K562 (cell line): Measurements from ENCODE around the gene DAAM1. TPM values are rescaled to one million over a fixed set of nuclear protein-coding genes. Genes with fewer than 3 reads are reported as not detected.

Experiments
- ATAC-seq: fragments of 200-7000 bp; cut with Tn5 transposase; 3 replicates; pipeline ENCODE4 v1.9.1; 2020; ENCODE audit warnings: moderate library complexity
- BruUV-seq: library from RNA; stranded (reverse); fragments of 400-500 nt; replicated peaks from 2 replicates; lab custom pipeline; 2021; lab: Mats Ljungman, UMichigan
- CTCF ChIA-PET: fragments of 300-600 bp; formaldehyde crosslinking; extraction: SDS; loops from one replicate; lab custom pipeline; 2021; ENCODE audit warnings: low intra/inter-chr PET ratio; lab: Yijun Ruan, JAX
- POLR2A ChIA-PET: fragments of 300-600, 350-650 bp; sonication (Branson Sonifier 250); formaldehyde crosslinking; extraction: SDS; loops from one replicate; lab custom pipeline; 2021; ENCODE audit warnings: antibody characterized with exemption, inconsistent platforms; lab: Yijun Ruan, JAX
- DNase-seq, 4 experiments: peaks; one replicate each; pipeline versions ENCODE4 v3.0.0 to v3.0.0-alpha.2; 2011 to 2018; ENCODE audit warnings: low spot score in 3 of 4, mixed read lengths in 3 of 4; ENCODE audit errors: extremely low read depth in 1 of 4
- FAIRE-seq: peaks from 2 replicates; lab custom pipeline; 2011; peaks lifted over from hg19 to GRCh38; lab: Jason Lieb, UNC
- H2AFZ ChIP-seq: 2 replicates; pipeline ENCODE4 v1.6.0; 2011; ENCODE audit warnings: low read depth, low read length, control low read depth, inconsistent platforms
- H3K27ac ChIP-seq: fragments of 200-600 bp; 3 replicates; pipeline ENCODE4 v1.8.0; 2011; ENCODE audit warnings: low read depth, mild to moderate bottlenecking, control low read depth, inconsistent platforms, low read length, moderate library complexity, mixed read lengths; ENCODE audit errors: extremely low read depth
- H3K27me3 ChIP-seq, 2 experiments: fragments of 300-600 bp in 1 of 2; 2 replicates in 1 of 2; 3 replicates in 1 of 2; pipeline versions ENCODE4 v1.6.0 to v1.8.0; 2011; ENCODE audit warnings: inconsistent platforms in 2 of 2, low read length in 2 of 2, mild to moderate bottlenecking in 1 of 2, mixed read lengths in 1 of 2, moderate library complexity in 1 of 2; ENCODE audit not compliant: control insufficient read depth in 2 of 2, insufficient read depth in 2 of 2
- H3K36me3 ChIP-seq: fragments of 300-600 bp; 3 replicates; pipeline ENCODE4 v1.8.0; 2011; ENCODE audit warnings: mild to moderate bottlenecking, low read length, inconsistent platforms; ENCODE audit not compliant: control insufficient read depth, insufficient read depth
- H3K4me1 ChIP-seq, 2 experiments: fragments of 200-600 bp in 1 of 2; replicated peaks in 1 of 2; 2 replicates in 1 of 2; 3 replicates in 1 of 2; pipeline versions ENCODE4 v1.5.1 to v1.8.0; 2011; ENCODE audit warnings: inconsistent platforms in 2 of 2, low read length in 2 of 2, mild to moderate bottlenecking in 1 of 2, mixed read lengths in 1 of 2, moderate library complexity in 1 of 2; ENCODE audit not compliant: control insufficient read depth in 2 of 2, insufficient read depth in 2 of 2
- H3K4me2 ChIP-seq: 2 replicates; pipeline ENCODE4 v1.6.1; 2011; ENCODE audit warnings: low read length, control low read depth, inconsistent platforms, mixed read lengths; ENCODE audit not compliant: insufficient read depth
- H3K4me3 ChIP-seq: fragments of 200-600 bp; sonication (generic), shearing (Covaris generic); 2 replicates; pipeline ENCODE4 v1.5.1; 2016; ENCODE audit warnings: control low read depth, inconsistent platforms
- H3K79me2 ChIP-seq: fragments of 200-600 bp; 3 replicates; pipeline ENCODE4 v1.8.0; 2011; ENCODE audit warnings: low read length, inconsistent platforms; ENCODE audit not compliant: control insufficient read depth, insufficient read depth
- H3K9ac ChIP-seq, 2 experiments: 2 replicates each; pipeline versions ENCODE4 v1.6.0 to v1.6.1; 2011; ENCODE audit warnings: low read depth in 2 of 2, low read length in 2 of 2, control low read depth in 1 of 2, inconsistent platforms in 1 of 2, mild to moderate bottlenecking in 1 of 2, mixed read lengths in 1 of 2; ENCODE audit not compliant: insufficient read depth in 1 of 2
- H3K9me1 ChIP-seq: one replicate; pipeline ENCODE4 v1.6.0; 2011; ENCODE audit warnings: inconsistent platforms, mild to moderate bottlenecking, low read length, moderate library complexity; ENCODE audit not compliant: control insufficient read depth, insufficient read depth
- H3K9me3 ChIP-seq: replicated peaks from 2 replicates; pipeline ENCODE4 v1.5.1; 2011; ENCODE audit warnings: low read depth, low read length, inconsistent platforms; ENCODE audit not compliant: control insufficient read depth, insufficient read depth
- H4K20me1 ChIP-seq: replicated peaks from 2 replicates; pipeline ENCODE4 v1.6.1; 2011; ENCODE audit warnings: low read length, inconsistent platforms, mixed read lengths; ENCODE audit not compliant: control insufficient read depth, insufficient read depth
- CBFA2T2 ChIP-seq: fragments of 450-650 bp; conservative IDR thresholded peaks from 2 replicates; pipeline ENCODE4 v1.6.1; 2017; ENCODE audit warnings: mild to moderate bottlenecking
- ESRRA ChIP-seq: fragments of 450-650 bp; IDR thresholded peaks from 2 replicates; pipeline ENCODE4 v1.6.1; 2014; ENCODE audit warnings: low read depth, mild to moderate bottlenecking, moderate library complexity, borderline replicate concordance
- HDAC1 ChIP-seq, 2 experiments: fragments of 450-650 bp; IDR thresholded peaks; 2 replicates each; pipeline ENCODE4 v1.6.1; 2016 to 2017; ENCODE audit warnings: inconsistent platforms in 1 of 2, mild to moderate bottlenecking in 1 of 2, moderate library complexity in 1 of 2
- KLF16 ChIP-seq: IDR thresholded peaks from 2 replicates; pipeline ENCODE4 v1.6.1; 2016; ENCODE audit warnings: antibody characterized with exemption
- SREBF1 ChIP-seq: fragments of 150-350 bp; IDR thresholded peaks from 2 replicates; pipeline ENCODE4 v1.6.1; 2014; ENCODE audit warnings: antibody characterized with exemption, low read depth, low read length, borderline replicate concordance
- STAG1 ChIP-seq: sonication (generic); formaldehyde crosslinking; IDR thresholded peaks from 2 replicates; pipeline ENCODE4 v1.5.0; 2020; ENCODE audit warnings: missing genetic modification reagents, borderline replicate concordance
- TEAD1 ChIP-seq, 2 experiments: fragments of 450-650 bp in 1 of 2; sonication (generic) in 1 of 2; formaldehyde crosslinking; IDR thresholded peaks; 2 replicates each; pipeline versions ENCODE4 v1.4.0 to v1.8.0; 2020 to 2022; ENCODE audit warnings: mild to moderate bottlenecking in 2 of 2, missing genetic modification reagents in 1 of 2
- ZFX ChIP-seq: sonication (generic); formaldehyde crosslinking; IDR thresholded peaks from 2 replicates; pipeline ENCODE4 v1.8.0; 2022; ENCODE audit warnings: mild to moderate bottlenecking, missing genetic modification reagents, moderate library complexity
- ZNF384 ChIP-seq: IDR thresholded peaks from 2 replicates; pipeline ENCODE4 v1.6.1; 2012; ENCODE audit warnings: low read depth, low read length, improper control_type of control experiment
- WGBS: fragments of 100-300 bp; shearing (Covaris generic); methylation state at CpG from one replicate; pipeline ENCODE4 v1.1.6; 2016; ENCODE audit warnings: low coverage, mixed read lengths; ENCODE audit not compliant: insufficient coverage; ENCODE audit errors: missing lambda C conversion rate; 5-methylcytosine and 5-hydroxymethylcytosine counted together
- in situ Hi-C: fragments of 300-500 bp; cut with MboI; formaldehyde crosslinking; loops from 4 replicates; pipeline ENCODE4 v1.15.0; 2018; ENCODE audit warnings: inconsistent platforms, mixed read lengths
- intact Hi-C: fragments of 100-400 bp; cut with micrococcal nuclease; formaldehyde crosslinking; loops from 2 replicates; pipeline ENCODE4 v1.14.2; 2022
- polyA plus RNA-seq, 8 experiments: library from polyadenylated mRNA; depleted of rRNA in 4 of 8; stranded (reverse) in 5 of 8; unstranded in 3 of 8; fragments of >200 nt; fragmentation: Nextera tagmentation in 2 of 8; fragmentation: Illumina TruSeq in 1 of 8; extraction: Ambion mirVana in 2 of 8; extraction: Trizol in 1 of 8; gene quantifications; 2 replicates each; pipeline versions ENCODE4 v1.2.1 to v1.2.3, GENCODE V29; 2011 to 2014; ENCODE audit warnings: inconsistent platforms in 1 of 8, missing spikeins in 1 of 8
- total RNA-seq, 7 experiments: library from RNA; depleted of rRNA in 6 of 7; stranded (reverse); fragments of >200 nt in 6 of 7; fragmentation: Illumina TruSeq in 2 of 7; extraction: Trizol in 2 of 7; gene quantifications; 2 replicates each; pipeline versions ENCODE4 v1.2.1 to v1.2.3, GENCODE V29; 2011 to 2021; ENCODE audit warnings: low replicate concordance in 1 of 7
- TF ChIP-seq, protein P1 (sequence below), 2 experiments: fragments of 450-650 bp in 1 of 2; sonication (generic) in 1 of 2; formaldehyde crosslinking in 1 of 2; IDR thresholded peaks in 1 of 2; conservative IDR thresholded peaks in 1 of 2; 2 replicates each; pipeline versions ENCODE4 v1.6.1 to v1.8.1; 2016 to 2023; ENCODE audit warnings: mild to moderate bottlenecking in 2 of 2, moderate library complexity in 2 of 2, inconsistent platforms in 1 of 2, missing genetic modification reagents in 1 of 2

DAAM1 gene
- total and polyA plus RNA-seq, 9 of the 15 experiments (the other 6 are each of a cell fraction or from before 2014, with no cell fraction given), result 3.6 to 11.6 (median 6.7) TPM

DNA sequence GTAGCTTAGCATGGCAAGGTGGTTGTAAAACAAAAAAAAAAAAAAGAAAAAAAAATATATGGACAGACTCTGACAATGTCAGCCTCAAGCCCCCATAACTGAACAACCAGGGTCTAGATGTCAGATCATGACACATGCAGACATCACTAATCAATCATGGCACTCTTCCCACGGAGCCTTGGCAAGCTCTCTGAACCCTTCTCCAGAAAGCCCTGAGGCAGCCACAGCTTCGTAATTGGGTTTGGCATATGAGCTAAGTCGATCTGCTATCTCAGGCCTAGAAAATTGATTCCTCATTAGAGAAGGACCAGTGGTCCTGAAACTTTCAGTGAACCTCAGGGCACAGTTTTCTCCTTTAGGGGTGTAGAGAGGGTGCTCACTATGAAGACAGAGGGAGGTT is 164.5 kb downstream of the DAAM1 start:
- in situ Hi-C loops, result no loop called here
- Histone ChIP-seq H3K9me1 (no peaks in the 10 kb centered on the region), H3K9ac (no peak overlapping the region), H3K36me3 (peaks cover 9% of the 10 kb centered on the region; the same call in 1 of the 3 replicates), H3K4me2 (no peak overlapping the region), H3K27me3 (no peaks in the 10 kb centered on the region), H3K27ac (no peak overlapping the region), H3K4me3 (no peak overlapping the region), H3K4me1 (no peaks in the 10 kb centered on the region), H3K9me3 (no peaks in the 10 kb centered on the region), H2AFZ (no peak overlapping the region), H3K79me2 (no peaks in the 10 kb centered on the region), H4K20me1 (no peaks in the 10 kb centered on the region)
- 49% methylated on average over 3 of the region's 3 CpGs for WGBS
- no TSS peak for BruUV-seq
- FAIRE-seq (no peak), DNase-seq (no peak), ATAC-seq (no peak)
- TF ChIP-seq TEAD1 (CRISPR knock-in tag; IDR thresholded peaks at IDR 0.05), result no peak
- no peak for TF ChIP-seq SREBF1
- no peak for TF ChIP-seq ZNF384
- no peak for TF ChIP-seq ESRRA
- TF ChIP-seq ZFX (CRISPR knock-in tag), result no peak
- no peak for TF ChIP-seq CBFA2T2
- TF ChIP-seq HDAC1 (IDR thresholded peaks at IDR 0.05), result no peak
- no peak for TF ChIP-seq STAG1 (CRISPR knock-in tag)
- no peak for TF ChIP-seq KLF16
- TF ChIP-seq, protein P1, sequence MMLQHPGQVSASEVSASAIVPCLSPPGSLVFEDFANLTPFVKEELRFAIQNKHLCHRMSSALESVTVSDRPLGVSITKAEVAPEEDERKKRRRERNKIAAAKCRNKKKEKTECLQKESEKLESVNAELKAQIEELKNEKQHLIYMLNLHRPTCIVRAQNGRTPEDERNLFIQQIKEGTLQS (IDR thresholded peaks at IDR 0.05), result no peak
- TF ChIP-seq, protein P1 (CRISPR knock-in tag; conservative IDR thresholded peaks at IDR 0.05), result no peak
- POLR2A ChIA-PET, result no interaction called here
- intact Hi-C loops, result no loop called here
- CTCF ChIA-PET, result no interaction called here
